ENCODE measurements around the gene HARS1.
"Not testable (repeated sequence)": the region's sequence is repeated elsewhere in the genome, so short reads cannot be mapped to it uniquely, and the experiment has no call there.

HARS1 gene

GRCh38 chr5:140674629-140675028, 16.5 kb downstream of the HARS1 start:
- no peak for DNase-seq

GRCh38 chr5:140674211-140674610, 17.0 kb downstream of the HARS1 start:
- no peak for DNase-seq

GRCh38 chr5:140673187-140673976, 17.8 kb downstream of the HARS1 start, which contains the start of gene DND1:
Gene DND1 (minus strand): TSS chr5:140673576. CDS start chr5:140673542, 34 bp downstream.
- no peak for DNase-seq

DNA sequence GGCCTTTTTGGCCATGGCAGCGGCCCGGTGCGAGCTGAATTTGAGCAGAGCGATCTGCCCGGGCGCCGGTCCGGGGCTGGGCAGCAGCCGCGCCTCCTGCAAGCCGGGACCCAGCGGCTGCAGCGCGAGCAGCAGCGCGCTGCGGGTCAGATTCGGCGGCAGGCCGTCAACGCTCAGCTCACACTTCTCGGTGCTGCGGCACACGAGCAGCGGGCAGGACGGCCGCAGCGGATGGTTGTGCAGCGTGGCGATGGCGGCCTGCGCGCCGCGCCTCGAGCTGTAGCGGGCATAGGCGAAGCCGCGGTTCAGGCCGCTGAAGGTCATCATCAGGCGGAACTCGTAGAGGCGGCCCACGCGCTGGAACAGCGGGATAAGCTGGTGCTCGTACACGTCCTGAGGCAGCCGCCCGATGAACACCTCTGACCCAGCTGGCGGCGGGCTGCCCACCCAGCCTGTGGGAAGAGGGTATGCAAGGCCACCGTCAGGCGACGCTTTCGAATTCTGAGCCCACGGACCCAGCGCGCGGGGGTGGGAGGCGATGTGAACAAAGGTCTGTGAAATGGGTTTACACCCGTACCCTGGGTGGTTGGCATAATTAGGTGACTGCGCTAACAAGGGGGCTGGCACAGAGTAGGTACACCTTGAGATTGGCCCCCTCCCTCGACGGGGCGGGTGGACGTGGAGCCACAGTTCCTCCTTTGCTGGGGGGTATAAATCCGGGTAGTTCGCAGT, 18.5 kb downstream of the HARS1 start:
- peak; percentile 37 for DNase-seq

GRCh38 chr5:140671472-140672125, 19.6 kb downstream of the HARS1 start:
- no peak for DNase-seq

DNA sequence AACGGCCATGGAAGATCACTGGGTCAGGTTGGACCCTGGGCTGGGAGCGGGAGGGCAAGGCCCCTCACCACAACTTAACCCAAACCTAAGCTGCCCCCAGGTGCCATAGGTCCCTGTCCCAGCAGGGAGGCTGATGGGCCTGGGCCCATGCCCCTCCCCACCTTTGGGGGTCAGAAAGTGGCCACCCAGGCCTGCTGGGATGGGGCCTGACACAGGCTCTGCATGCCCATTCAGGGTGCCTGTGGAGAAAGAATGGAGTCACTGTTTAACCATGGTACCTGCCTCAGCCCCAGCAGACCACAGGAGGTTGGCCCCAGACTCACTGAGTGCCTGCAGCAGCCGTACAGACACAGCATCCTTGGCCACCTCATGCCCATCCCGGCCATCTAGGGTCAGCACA, 20.1 kb downstream of the HARS1 start:
- DNase-seq: not testable (repeated sequence)

DNA sequence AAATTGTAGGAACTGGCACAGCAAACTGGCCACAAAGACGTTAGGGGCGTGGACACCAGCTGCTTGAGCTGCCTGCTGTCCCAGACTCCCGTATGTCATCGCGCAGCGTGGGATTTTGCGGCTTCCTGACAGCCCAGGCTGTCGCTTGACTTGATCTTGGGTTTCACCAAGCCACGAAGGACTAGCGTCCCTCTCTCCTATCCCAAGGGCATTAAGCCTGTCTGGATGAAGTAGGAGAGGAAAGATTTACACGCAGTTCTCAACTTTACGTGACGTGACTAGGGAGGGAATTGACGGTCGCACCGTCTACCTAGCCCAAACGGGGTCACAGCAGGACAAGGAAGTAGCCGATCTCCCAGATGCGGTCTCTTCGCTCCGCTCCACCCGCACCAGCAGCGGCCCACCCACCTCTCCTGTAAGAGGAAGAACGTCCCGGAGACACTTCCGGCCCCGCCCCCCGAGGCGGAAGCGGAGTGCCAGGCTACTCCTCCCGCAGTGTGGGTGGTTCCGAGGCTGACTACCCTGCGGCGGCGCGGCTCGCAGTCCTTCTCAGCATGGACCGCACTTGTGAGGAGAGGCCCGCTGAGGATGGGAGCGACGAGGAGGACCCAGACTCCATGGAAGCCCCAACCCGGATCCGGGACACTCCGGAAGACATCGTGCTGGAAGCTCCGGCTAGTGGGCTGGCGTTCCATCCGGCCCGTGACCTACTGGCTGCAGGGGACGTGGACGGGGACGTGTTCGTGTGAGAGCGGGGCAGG, 26.6 kb downstream of the HARS1 start, which contains the start of gene WDR55:
TSS of gene WDR55 (plus strand) at position 546 of the 761 bp plus-strand sequence. CDS start at position 555, 9 bp downstream.
- peak; percentile 98 for DNase-seq

GRCh38 chr5:140664030-140664358, 27.2 kb downstream of the HARS1 start:
- no peak for DNase-seq

DNA sequence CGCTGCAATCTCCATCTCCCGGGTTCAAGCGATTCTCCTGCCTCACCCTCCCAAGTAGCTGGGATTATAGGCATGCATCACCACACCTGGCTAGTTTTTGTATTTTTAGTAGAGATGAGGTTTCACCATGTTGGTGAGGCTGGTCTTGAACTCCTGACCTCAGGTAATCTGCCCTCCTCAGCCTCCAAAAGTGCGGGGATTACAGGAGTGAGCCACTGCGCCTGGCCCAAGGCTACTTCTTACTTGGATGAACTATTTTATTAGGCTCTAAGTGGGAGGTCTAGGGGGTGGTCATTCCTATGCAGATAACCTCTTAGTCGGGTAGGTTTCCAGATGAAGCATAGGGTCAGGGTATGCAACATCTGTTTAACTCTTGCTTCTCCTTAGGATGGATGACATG, 30.8 kb downstream of the HARS1 start:
- not testable (repeated sequence) for DNase-seq

- DNase-seq: no peak
These were observed 32.3 kb downstream of the HARS1 start for GRCh38 chr5:140658870-140659269.

GRCh38 chr5:140647042-140647419, 44.1 kb downstream of the HARS1 start:
- no peak for DNase-seq

- DNase-seq: no peak
These were observed 48.5 kb downstream of the HARS1 start for GRCh38 chr5:140642718-140643117.

GRCh38 chr5:140641716-140642115, 49.5 kb downstream of the HARS1 start:
- no peak for DNase-seq

DNA sequence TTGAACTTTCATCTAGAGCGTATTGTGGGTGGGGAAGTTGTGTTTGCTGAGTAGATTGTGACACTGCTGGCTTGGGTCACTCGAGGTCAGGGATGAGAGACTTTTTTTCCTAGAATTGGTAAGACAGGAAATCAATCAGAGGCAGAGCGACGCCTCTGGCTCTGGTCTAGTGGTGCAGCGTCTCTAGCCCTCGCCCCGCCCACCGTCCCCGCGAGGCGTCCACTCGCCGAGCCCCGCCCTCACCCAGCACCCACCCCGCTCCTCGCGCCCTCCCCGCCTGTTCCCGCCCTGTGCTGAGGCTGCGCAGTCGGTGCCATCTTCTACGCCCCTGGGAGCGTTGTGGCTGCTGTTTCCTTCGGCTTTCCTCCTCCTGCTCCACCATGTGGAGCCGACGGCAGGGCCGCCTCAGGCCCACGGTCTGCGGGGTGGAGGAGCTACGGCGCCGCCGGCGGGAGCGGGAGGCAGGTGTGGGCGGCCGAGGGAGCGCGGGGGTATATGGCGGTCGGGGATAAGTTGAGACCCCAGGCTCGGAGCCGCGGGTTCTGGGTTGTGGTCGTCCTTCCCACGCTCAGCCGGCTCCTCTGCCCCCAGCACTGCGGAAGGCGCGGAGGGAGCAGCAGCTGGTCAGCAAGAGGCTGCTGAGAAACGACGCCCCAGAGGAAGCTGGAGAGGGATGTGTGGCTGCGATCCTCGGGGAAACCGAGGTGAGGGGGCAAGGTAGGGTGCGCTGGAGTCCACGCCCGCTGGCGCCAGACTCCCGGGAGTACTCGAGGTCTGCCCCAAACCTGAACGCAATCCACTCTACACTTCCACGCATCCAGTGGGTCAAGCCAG, 51.8 kb downstream of the HARS1 start, which contains the start of gene TMCO6:
TSS of gene TMCO6 (plus strand) at position 304 of the 834 bp plus-strand sequence. CDS start at position 381, 77 bp downstream.
- peak; percentile 99 for DNase-seq

GRCh38 chr5:140638898-140639147, 52.3 kb downstream of the HARS1 start:
- not testable (repeated sequence) for DNase-seq

DNA sequence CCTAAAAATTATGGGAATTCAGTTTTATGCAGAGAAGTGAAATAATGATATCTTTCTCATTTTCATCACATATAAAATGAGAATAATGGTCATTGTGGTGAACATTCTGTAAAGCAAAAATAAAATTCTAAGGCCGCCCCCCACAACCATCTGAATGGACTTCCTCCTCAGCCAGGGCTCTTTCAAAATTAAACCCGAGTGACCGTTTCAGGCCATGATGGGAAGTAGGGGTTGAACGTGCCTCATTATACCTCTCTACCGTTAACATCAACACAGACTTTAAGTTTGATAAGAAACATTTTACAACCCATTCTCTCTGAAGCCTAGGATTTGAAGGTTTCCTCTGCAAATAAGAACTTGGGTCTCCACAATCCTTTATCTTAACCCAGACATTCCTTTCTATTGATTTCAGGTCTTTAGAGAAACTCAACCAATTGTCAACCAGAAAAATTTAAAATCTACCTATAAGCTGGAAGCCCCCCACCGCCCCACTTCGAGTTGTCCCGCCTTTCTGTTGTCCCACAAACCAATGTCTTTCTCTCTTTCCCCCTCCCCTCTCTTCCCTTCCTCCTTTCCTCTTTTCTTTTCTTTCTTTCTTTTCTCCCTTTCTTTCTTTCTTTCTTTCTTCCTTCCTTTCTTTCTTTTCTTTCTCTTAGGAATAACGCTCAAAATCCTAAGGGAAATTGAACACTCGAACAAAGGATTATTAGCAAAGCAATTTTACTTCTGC, 53.6 kb downstream of the HARS1 start:
- no peak for DNase-seq

DNA sequence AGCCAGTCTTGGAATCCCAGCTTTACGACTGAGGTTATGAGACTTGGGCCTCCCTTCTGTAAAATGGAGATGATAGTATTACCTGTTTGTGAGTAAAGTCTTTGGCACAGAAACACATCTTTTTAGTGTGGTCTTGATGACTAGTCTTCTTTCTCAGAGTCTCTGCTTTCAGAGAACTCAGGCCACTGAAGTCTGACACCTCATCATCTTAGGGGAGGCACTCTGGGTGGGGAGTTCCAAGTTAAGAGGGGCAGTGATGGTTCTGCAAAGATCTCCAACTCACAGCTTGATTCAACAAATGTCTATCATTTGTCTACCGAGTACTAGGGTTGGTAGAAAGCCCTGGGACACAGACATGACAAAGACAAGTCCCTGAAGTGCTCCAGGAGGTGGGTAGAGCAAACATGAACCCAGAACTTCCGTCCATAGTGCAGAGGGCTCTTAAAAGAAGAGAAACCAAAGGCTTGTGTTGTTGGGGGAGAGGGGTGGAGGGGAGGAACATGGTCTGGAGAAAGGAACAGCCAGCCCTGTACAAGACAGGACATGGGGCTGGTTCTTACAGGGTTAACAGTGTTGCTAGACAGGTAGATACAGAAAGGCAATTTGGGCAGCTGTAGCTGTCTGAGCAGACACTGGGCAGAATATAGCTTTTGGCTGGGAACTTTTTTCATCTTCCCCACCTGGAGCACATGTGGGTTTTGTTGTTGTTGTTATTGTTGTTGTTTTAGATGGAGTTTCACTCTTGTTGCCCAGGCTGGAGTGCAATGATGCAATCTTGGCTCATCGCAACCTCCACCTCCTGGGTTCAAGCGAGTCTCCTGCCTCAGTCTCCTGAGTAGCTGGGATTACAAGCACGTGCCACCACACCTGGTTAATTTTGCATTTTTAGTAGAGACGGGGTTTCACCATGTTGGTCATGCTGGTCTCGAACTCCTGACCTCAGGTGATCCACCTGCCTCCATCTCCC, 55.6 kb downstream of the HARS1 start:
- no peak for DNase-seq

GRCh38 chr5:140634103-140634502, 57.1 kb downstream of the HARS1 start:
- DNase-seq: no peak

DNA sequence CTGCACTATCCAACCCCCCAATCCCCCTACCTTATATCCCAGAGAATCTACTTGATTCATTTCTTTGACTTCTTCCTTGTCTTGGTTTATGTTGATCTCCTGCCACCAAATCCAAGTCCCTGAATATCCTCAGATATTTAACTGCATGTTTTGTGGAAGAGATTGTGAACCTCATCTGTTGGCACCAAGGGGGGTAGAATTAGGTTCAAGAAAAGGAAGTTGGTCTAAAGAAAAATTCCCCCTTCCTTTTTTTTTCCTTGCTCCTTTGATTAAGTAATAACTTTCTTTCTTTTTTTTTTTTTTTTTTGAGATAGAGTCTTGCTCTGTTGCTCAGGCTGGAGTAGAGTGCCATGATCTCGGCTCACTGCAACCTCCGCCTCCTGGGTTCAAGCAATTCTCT, 57.7 kb downstream of the HARS1 start:
- no peak for DNase-seq

DNA sequence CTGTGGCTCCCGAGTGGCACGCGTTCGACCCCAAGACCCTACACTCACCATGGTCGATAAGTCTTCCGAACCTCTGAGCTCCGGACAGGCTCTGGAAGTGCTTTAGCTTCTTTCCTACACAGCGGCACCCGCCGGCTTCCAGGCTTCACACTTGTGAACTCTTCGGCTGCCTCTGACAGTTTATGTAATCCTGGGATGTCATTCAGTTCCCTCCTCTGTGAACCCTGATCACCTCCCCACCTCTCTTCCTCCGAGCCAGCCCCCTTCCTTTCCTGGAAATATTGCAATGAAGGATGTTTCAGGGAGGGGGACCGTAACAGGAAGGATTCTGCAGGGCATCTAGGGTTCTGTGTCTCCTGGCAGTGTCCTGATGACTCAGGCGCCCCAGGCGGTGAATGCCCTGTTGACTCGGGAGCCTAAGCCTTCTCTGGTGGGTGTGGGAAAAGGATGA, 58.1 kb downstream of the HARS1 start, which contains the start of gene CD14:
TSS of gene CD14 (minus strand) at position 155 of the 451 bp plus-strand sequence. CDS start at position 51, 104 bp downstream.
- peak; percentile 23 for DNase-seq

Data from CD4-positive, alpha-beta T cell treated with Interleukin-17A for 4 hours (primary cell).